Measurements from ENCODE around the gene AMZ2.

AMZ2 gene

DNA sequence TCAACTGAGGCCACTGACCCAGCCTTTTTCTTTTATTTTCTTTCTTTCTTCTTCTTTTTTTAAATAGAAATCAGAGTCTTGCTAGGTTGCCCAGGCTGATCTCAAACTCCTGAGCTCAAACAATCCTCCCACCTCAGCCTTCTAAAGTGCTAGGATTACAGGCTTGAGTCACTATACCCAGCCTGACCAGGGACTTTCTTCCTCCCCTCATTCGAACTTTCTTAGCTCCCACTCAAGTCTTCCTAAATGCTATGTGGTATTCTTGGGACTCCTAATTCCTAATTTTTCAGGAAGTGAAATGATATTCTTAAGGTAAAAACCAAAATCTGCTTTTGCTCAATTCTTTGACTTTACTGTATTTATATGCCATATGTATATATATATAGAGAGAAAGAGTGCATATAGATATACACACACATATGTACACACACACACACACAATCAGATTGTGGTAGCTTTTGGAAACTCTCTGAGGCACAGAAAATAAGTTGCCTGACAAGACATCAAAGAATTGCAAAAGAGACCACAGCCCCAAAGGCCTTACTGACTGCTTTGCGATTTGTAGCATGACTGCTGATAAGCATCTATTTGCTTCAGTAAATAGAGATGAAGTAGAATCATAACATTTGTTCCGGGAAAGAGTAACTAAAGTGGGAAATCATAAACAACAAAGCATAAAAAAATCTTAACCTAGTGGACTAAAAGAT is 9.5 kb upstream of the AMZ2 start:
- no peak overlapping the region for H3K27ac ChIP-seq (ENCODE audit: low read depth, low read length)
- no peak overlapping the region for H4K8ac ChIP-seq (ENCODE audit: low read depth, low read length)
- no peak for DNase-seq
- H3K4ac ChIP-seq (ENCODE audit: low read depth, low read length) = no peak overlapping the region
- H3K56ac ChIP-seq (ENCODE audit: low read length) = no peak overlapping the region
- H3K9ac ChIP-seq (ENCODE audit: low read length) = no peak overlapping the region
- no peak overlapping the region for H3K18ac ChIP-seq (ENCODE audit: low read length)
- H3K79me2 ChIP-seq (ENCODE audit: control insufficient read depth, insufficient read depth, low read length) = no peaks in the 10 kb centered on the region
- no peaks in the 10 kb centered on the region for H3K79me1 ChIP-seq (ENCODE audit: low read length)
- no peak overlapping the region for H3K23ac ChIP-seq (ENCODE audit: low read length)
- no peak overlapping the region for H2BK5ac ChIP-seq (ENCODE audit: low read length)
- H3K4me1 ChIP-seq (ENCODE audit: control insufficient read depth, low read depth, low read length) = no peaks in the 10 kb centered on the region
- no peak overlapping the region for H3K4me3 ChIP-seq (ENCODE audit: low read length)
- H2BK15ac ChIP-seq (replicated peaks; ENCODE audit: low read depth) = no peak overlapping the region
- no peak overlapping the region for H3K4me2 ChIP-seq (ENCODE audit: low read length)
- H2BK120ac ChIP-seq (ENCODE audit: low read depth, low read length) = no peak overlapping the region
- H2AK5ac ChIP-seq (ENCODE audit: low read length) = no peak overlapping the region
- H3K27me3 ChIP-seq (ENCODE audit: insufficient read depth, low read length, poor library complexity) = no peaks in the 10 kb centered on the region
- H4K5ac ChIP-seq (ENCODE audit: low read length) = no peak overlapping the region
- WGBS (ENCODE audit: extremely low coverage, insufficient coverage, low lambda C conversion rate) = no CpG with 5 or more reads among the region's 3 CpGs
- no peaks in the 10 kb centered on the region for H3K36me3 ChIP-seq (ENCODE audit: control insufficient read depth, insufficient read depth, low read length)

DNA sequence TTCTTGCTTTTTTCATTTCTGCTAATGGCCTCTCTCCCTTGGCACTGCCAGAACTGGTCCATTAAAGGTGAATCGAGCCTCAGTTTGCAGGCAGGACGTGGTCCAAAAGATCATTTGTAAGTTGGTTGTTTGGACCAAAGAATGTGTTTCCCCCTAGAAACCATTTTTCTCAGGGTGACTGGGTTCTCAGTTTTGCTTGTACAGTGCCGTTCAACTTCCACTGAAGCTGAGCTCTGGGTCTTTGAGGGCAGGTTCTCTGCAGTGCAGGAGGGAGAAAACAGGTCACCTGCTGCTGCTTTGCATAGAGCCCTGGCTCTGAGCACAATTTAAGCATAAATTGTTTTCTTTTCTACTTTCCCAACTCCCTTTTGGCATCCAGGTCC is 9.0 kb upstream of the AMZ2 start:
- Histone ChIP-seq H3K36me3 (ENCODE audit: control insufficient read depth, insufficient read depth, low read length) (no peaks in the 10 kb centered on the region), H3K27me3 (ENCODE audit: insufficient read depth, low read length, poor library complexity) (no peaks in the 10 kb centered on the region), H3K56ac (ENCODE audit: low read length) (no peak overlapping the region), H3K27ac (ENCODE audit: low read depth, low read length) (no peak overlapping the region), H3K4me2 (ENCODE audit: low read length) (no peak overlapping the region), H3K79me1 (ENCODE audit: low read length) (no peaks in the 10 kb centered on the region), H3K79me2 (ENCODE audit: control insufficient read depth, insufficient read depth, low read length) (no peaks in the 10 kb centered on the region), H3K4me3 (ENCODE audit: low read length) (no peak overlapping the region), H4K5ac (ENCODE audit: low read length) (no peak overlapping the region), H2BK120ac (ENCODE audit: low read depth, low read length) (no peak overlapping the region), H3K18ac (ENCODE audit: low read length) (no peak overlapping the region), H3K4me1 (ENCODE audit: control insufficient read depth, low read depth, low read length) (no peaks in the 10 kb centered on the region), H3K4ac (ENCODE audit: low read depth, low read length) (no peak overlapping the region), H2AK5ac (ENCODE audit: low read length) (no peak overlapping the region), H2BK5ac (ENCODE audit: low read length) (no peak overlapping the region), H2BK15ac (replicated peaks; ENCODE audit: low read depth) (no peak overlapping the region), H4K8ac (ENCODE audit: low read depth, low read length) (no peak overlapping the region), H3K9ac (ENCODE audit: low read length) (no peak overlapping the region), H3K23ac (ENCODE audit: low read length) (no peak overlapping the region)
- no CpG with 5 or more reads among the region's 3 CpGs for WGBS (ENCODE audit: extremely low coverage, insufficient coverage, low lambda C conversion rate)
- no peak for DNase-seq

DNA sequence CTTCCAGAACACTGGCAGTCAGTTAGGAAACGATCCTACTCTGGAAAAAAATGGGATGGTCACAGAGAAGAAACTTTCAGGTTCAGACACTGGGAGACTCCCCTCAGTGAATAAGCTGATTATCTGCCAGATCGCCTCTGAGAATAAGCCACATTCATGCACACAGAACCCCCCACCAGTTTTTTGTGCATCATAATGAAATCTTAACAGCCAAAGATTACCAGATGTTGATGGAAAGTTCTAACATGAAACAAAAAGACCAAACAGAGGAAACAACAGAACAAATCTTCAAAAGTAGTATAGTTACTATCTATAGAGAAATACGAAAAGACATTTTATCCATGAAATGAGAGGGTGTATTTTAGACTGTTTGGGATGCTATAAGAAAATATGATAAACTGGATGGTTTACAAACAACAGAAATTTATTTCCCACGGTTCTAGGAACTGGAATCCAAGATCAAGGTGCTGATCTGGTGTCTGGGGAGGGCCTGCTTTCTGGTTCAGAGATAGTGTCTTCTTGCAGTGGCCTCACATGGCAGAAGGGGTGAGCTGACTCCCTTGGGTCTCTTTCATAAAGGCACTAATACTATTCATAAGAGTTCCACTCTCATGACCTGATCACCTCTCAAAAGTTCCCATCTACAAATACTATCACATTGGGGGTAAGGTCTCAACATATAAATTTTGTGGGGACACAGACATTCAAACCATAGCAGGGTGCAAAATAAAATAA is 8.0 kb upstream of the AMZ2 start:
- H2BK5ac ChIP-seq (ENCODE audit: low read length) = no peak overlapping the region
- no peak overlapping the region for H4K8ac ChIP-seq (ENCODE audit: low read depth, low read length)
- no peak overlapping the region for H3K56ac ChIP-seq (ENCODE audit: low read length)
- no peaks in the 10 kb centered on the region for H3K27me3 ChIP-seq (ENCODE audit: insufficient read depth, low read length, poor library complexity)
- H3K4me1 ChIP-seq (ENCODE audit: control insufficient read depth, low read depth, low read length) = no peaks in the 10 kb centered on the region
- WGBS (ENCODE audit: extremely low coverage, insufficient coverage, low lambda C conversion rate) = no CpG with 5 or more reads among the region's 4 CpGs
- no peak overlapping the region for H4K5ac ChIP-seq (ENCODE audit: low read length)
- H3K27ac ChIP-seq (ENCODE audit: low read depth, low read length) = no peak overlapping the region
- H2BK15ac ChIP-seq (replicated peaks; ENCODE audit: low read depth) = no peak overlapping the region
- no peak overlapping the region for H3K18ac ChIP-seq (ENCODE audit: low read length)
- H3K79me2 ChIP-seq (ENCODE audit: control insufficient read depth, insufficient read depth, low read length) = no peaks in the 10 kb centered on the region
- H3K4me3 ChIP-seq (ENCODE audit: low read length) = no peak overlapping the region
- H3K23ac ChIP-seq (ENCODE audit: low read length) = no peak overlapping the region
- no peaks in the 10 kb centered on the region for H3K79me1 ChIP-seq (ENCODE audit: low read length)
- DNase-seq = no peak
- H2BK120ac ChIP-seq (ENCODE audit: low read depth, low read length) = no peak overlapping the region
- H3K9ac ChIP-seq (ENCODE audit: low read length) = no peak overlapping the region
- H3K4me2 ChIP-seq (ENCODE audit: low read length) = no peak overlapping the region
- no peak overlapping the region for H3K4ac ChIP-seq (ENCODE audit: low read depth, low read length)
- no peak overlapping the region for H2AK5ac ChIP-seq (ENCODE audit: low read length)
- H3K36me3 ChIP-seq (ENCODE audit: control insufficient read depth, insufficient read depth, low read length) = no peaks in the 10 kb centered on the region

DNA sequence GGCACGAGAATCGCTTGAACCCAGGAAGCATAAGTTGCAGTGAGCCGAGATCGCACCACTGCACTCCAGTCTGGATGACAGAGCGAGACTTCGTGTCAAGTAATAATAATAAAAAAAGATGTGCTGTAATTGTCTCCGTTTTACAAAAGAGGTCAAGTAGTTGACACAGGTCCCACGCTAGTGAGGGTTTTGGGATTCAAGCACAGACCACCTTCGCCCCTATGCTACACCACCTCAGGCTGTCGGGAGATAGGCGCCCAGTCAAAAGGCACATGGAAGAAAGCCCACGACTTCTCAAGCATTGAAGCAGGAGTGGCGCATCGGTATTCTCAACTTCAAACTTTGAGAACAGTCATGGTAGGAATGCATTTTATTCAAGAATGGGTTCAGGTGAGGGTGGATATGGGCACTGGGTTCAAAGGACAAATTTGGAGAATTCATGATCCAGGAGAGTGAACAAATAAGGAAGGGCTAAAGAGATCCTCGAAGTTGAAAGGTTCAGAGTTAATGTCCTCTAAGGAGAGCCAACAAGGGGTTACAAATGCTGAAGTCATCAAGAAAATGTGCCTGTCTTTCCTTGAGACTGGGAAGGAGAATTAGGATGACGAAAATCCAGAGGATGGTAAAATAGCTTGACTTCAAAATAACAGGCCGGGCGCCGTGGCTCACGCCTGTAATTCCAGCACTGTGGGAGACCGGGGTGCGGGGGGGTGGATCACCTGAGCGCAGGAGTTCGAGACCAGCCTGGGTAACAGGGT is 1.4 kb upstream of the AMZ2 start:
- Histone ChIP-seq H3K4me3 (ENCODE audit: low read length) (no peak overlapping the region), H3K27me3 (ENCODE audit: insufficient read depth, low read length, poor library complexity) (no peaks in the 10 kb centered on the region), H3K4me2 (ENCODE audit: low read length) (no peak overlapping the region), H3K79me2 (ENCODE audit: control insufficient read depth, insufficient read depth, low read length) (no peaks in the 10 kb centered on the region), H3K79me1 (ENCODE audit: low read length) (no peaks in the 10 kb centered on the region), H2BK15ac (replicated peaks; ENCODE audit: low read depth) (no peak overlapping the region), H4K8ac (ENCODE audit: low read depth, low read length) (no peak overlapping the region), H2BK120ac (ENCODE audit: low read depth, low read length) (no peak overlapping the region), H3K56ac (ENCODE audit: low read length) (no peak overlapping the region), H3K18ac (ENCODE audit: low read length) (no peak overlapping the region), H4K5ac (ENCODE audit: low read length) (no peak overlapping the region), H3K27ac (ENCODE audit: low read depth, low read length) (no peak overlapping the region), H2AK5ac (ENCODE audit: low read length) (no peak overlapping the region), H3K36me3 (ENCODE audit: control insufficient read depth, insufficient read depth, low read length) (no peaks in the 10 kb centered on the region), H3K4me1 (ENCODE audit: control insufficient read depth, low read depth, low read length) (no peaks in the 10 kb centered on the region), H3K9ac (ENCODE audit: low read length) (no peak overlapping the region), H2BK5ac (ENCODE audit: low read length) (no peak overlapping the region), H3K4ac (ENCODE audit: low read depth, low read length) (no peak overlapping the region), H3K23ac (ENCODE audit: low read length) (no peak overlapping the region)
- DNase-seq = no peak
- no CpG with 5 or more reads among the region's 24 CpGs for WGBS (ENCODE audit: extremely low coverage, insufficient coverage, low lambda C conversion rate)

DNA sequence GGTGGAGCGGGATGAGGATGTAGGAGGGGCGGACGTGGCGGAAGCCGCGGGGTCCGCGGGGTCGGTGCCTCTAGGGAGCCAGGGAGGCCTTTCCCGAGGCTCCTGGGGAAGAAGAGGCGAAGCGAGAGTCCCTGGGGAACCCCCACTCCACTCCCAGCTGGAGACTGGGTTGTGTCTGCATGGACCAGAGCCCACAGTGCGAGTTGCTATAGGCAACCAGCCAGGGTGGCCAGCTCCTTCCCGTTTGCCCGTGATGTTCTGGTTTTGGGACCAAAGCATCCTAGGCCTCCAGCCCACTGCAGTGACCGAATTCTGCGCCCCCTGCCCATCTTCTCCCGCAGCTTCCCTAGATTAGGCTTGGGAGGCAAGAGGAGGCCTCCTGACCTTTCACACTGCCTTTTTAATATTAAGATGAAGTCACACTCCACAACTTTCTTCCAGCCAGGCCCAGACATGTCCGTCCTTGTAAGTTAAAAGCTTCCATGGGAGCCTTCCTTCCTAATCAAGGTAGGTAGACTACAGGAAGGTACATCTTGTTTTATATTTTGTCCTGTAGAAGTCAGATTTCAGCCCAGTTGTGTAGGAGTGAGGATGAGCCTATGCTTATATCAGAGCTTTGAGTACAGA is 469 bp downstream of the AMZ2 start:
- Histone ChIP-seq H3K27me3 (ENCODE audit: insufficient read depth, low read length, poor library complexity) (no peaks in the 10 kb centered on the region), H4K8ac (ENCODE audit: low read depth, low read length) (no peak overlapping the region), H2BK120ac (ENCODE audit: low read depth, low read length) (no peak overlapping the region), H3K27ac (ENCODE audit: low read depth, low read length) (peak overlapping the region; percentile 46), H3K79me2 (ENCODE audit: control insufficient read depth, insufficient read depth, low read length) (no peaks in the 10 kb centered on the region), H3K4me3 (ENCODE audit: low read length) (peak overlapping the region; percentile 87), H3K9ac (ENCODE audit: low read length) (peak overlapping the region; percentile 94), H3K56ac (ENCODE audit: low read length) (peak overlapping the region; percentile 94), H3K18ac (ENCODE audit: low read length) (peak overlapping the region; percentile 42), H3K23ac (ENCODE audit: low read length) (no peak overlapping the region), H2BK15ac (replicated peaks; ENCODE audit: low read depth) (no peak overlapping the region), H3K4ac (ENCODE audit: low read depth, low read length) (no peak overlapping the region), H3K4me1 (ENCODE audit: control insufficient read depth, low read depth, low read length) (no peaks in the 10 kb centered on the region), H3K4me2 (ENCODE audit: low read length) (peak overlapping the region; percentile 89), H2BK5ac (ENCODE audit: low read length) (no peak overlapping the region), H3K36me3 (ENCODE audit: control insufficient read depth, insufficient read depth, low read length) (no peaks in the 10 kb centered on the region), H3K79me1 (ENCODE audit: low read length) (no peaks in the 10 kb centered on the region), H4K5ac (ENCODE audit: low read length) (no peak overlapping the region), H2AK5ac (ENCODE audit: low read length) (no peak overlapping the region)
- WGBS (ENCODE audit: extremely low coverage, insufficient coverage, low lambda C conversion rate) = no CpG with 5 or more reads among the region's 19 CpGs
- DNase-seq = no peak
